ENCODE measurements around the gene AP3S2.

Gene AP3S2

GRCh38 chr15:89797678-89798201, 96.1 kb downstream of the AP3S2 start:
- Histone ChIP-seq H3K18ac (ENCODE audit: low read length) (no peak overlapping the region), H3K4me3 (ENCODE audit: low read depth, low read length) (no peak overlapping the region), H3K4me1 (ENCODE audit: control insufficient read depth in 1 of 2, insufficient read depth in 2 of 2, low read length in 2 of 2) (no peaks in the 10 kb centered on the region), H4K91ac (ENCODE audit: low read depth, low read length) (no peak overlapping the region), H2AFZ (ENCODE audit: insufficient read depth, low read length, poor library complexity) (no peak overlapping the region), H4K12ac (ENCODE audit: low read depth, low read length) (no peak overlapping the region), H3K9me3 (ENCODE audit: insufficient read depth, low read depth, low read length) (peaks cover 2% of the 10 kb centered on the region), H3K27me3 (ENCODE audit: insufficient read depth, low read length) (no peaks in the 10 kb centered on the region), H3K23ac (ENCODE audit: low read length) (no peak overlapping the region), H3K27ac (ENCODE audit: low read depth, low read length) (no peak overlapping the region), H3K79me2 (ENCODE audit: control insufficient read depth, insufficient read depth, low read length, poor library complexity) (no peaks in the 10 kb centered on the region), H3K9ac (ENCODE audit: low read length) (no peak overlapping the region), H3K14ac (ENCODE audit: low read length) (no peak overlapping the region), H4K8ac (ENCODE audit: low read depth, low read length) (no peak overlapping the region), H2BK120ac (ENCODE audit: insufficient read depth, low read length, poor library complexity) (no peak overlapping the region), H2AK5ac (ENCODE audit: low read length) (no peak overlapping the region), H2BK12ac (ENCODE audit: low read length) (no peak overlapping the region), H3K4ac (ENCODE audit: low read depth, low read length) (no peak overlapping the region), H3K4me2 (ENCODE audit: low read length) (no peak overlapping the region), H3K79me1 (ENCODE audit: low read length) (no peaks in the 10 kb centered on the region), H3K36me3 (ENCODE audit: control insufficient read depth in 1 of 2, insufficient read depth in 2 of 2, low read length in 2 of 2) (no peaks in the 10 kb centered on the region), H2BK5ac (ENCODE audit: low read depth, low read length, poor library complexity) (no peak overlapping the region)
- DNase-seq = no peak
- WGBS (ENCODE audit: extremely low coverage, insufficient coverage, insufficient read length) = no CpG with 5 or more reads among the region's 4 CpGs

- H3K79me1 ChIP-seq (ENCODE audit: low read length) = no peaks in the 10 kb centered on the region
These were observed 97.8 kb downstream of the AP3S2 start for GRCh38 chr15:89795996-89796395.

GRCh38 chr15:89794627-89795241, 99.1 kb downstream of the AP3S2 start:
- no peak overlapping the region for H4K91ac ChIP-seq (ENCODE audit: low read depth, low read length)
- no peak for DNase-seq
- H3K4me1 ChIP-seq (ENCODE audit: control insufficient read depth in 1 of 2, insufficient read depth in 2 of 2, low read length in 2 of 2) = no peaks in the 10 kb centered on the region
- no peak overlapping the region for H3K27ac ChIP-seq (ENCODE audit: low read depth, low read length)
- no peak overlapping the region for H2AFZ ChIP-seq (ENCODE audit: insufficient read depth, low read length, poor library complexity)
- no peaks in the 10 kb centered on the region for H3K79me2 ChIP-seq (ENCODE audit: control insufficient read depth, insufficient read depth, low read length, poor library complexity)
- no CpG with 5 or more reads among the region's 5 CpGs for WGBS (ENCODE audit: extremely low coverage, insufficient coverage, insufficient read length)
- no peak overlapping the region for H2BK12ac ChIP-seq (ENCODE audit: low read length)
- H3K4me2 ChIP-seq (ENCODE audit: low read length) = no peak overlapping the region
- H3K79me1 ChIP-seq (ENCODE audit: low read length) = no peaks in the 10 kb centered on the region
- no peak overlapping the region for H3K23ac ChIP-seq (ENCODE audit: low read length)
- no peak overlapping the region for H3K4ac ChIP-seq (ENCODE audit: low read depth, low read length)
- no peak overlapping the region for H4K8ac ChIP-seq (ENCODE audit: low read depth, low read length)
- H3K27me3 ChIP-seq (ENCODE audit: insufficient read depth, low read length) = no peaks in the 10 kb centered on the region
- no peak overlapping the region for H3K9ac ChIP-seq (ENCODE audit: low read length)
- H2AK5ac ChIP-seq (ENCODE audit: low read length) = no peak overlapping the region
- no peak overlapping the region for H4K12ac ChIP-seq (ENCODE audit: low read depth, low read length)
- peaks cover 6% of the 10 kb centered on the region for H3K9me3 ChIP-seq (ENCODE audit: insufficient read depth, low read depth, low read length)
- H2BK120ac ChIP-seq (ENCODE audit: insufficient read depth, low read length, poor library complexity) = no peak overlapping the region
- no peak overlapping the region for H3K4me3 ChIP-seq (ENCODE audit: low read depth, low read length)
- H3K18ac ChIP-seq (ENCODE audit: low read length) = no peak overlapping the region
- H2BK5ac ChIP-seq (ENCODE audit: low read depth, low read length, poor library complexity) = no peak overlapping the region
- H3K36me3 ChIP-seq (ENCODE audit: control insufficient read depth in 1 of 2, insufficient read depth in 2 of 2, low read length in 2 of 2) = no peaks in the 10 kb centered on the region
- H3K14ac ChIP-seq (ENCODE audit: low read length) = no peak overlapping the region

More at GRCh38 chr15:89795996-89796395, 97.8 kb downstream of the AP3S2 start:
- Histone ChIP-seq H2BK120ac (ENCODE audit: insufficient read depth, low read length, poor library complexity) (no peak overlapping the region), H4K91ac (ENCODE audit: low read depth, low read length) (no peak overlapping the region), H3K27ac (ENCODE audit: low read depth, low read length) (no peak overlapping the region), H3K4me3 (ENCODE audit: low read depth, low read length) (no peak overlapping the region), H2AK5ac (ENCODE audit: low read length) (no peak overlapping the region), H2BK12ac (ENCODE audit: low read length) (no peak overlapping the region), H3K4me1 (ENCODE audit: control insufficient read depth in 1 of 2, insufficient read depth in 2 of 2, low read length in 2 of 2) (no peaks in the 10 kb centered on the region), H3K27me3 (ENCODE audit: insufficient read depth, low read length) (no peaks in the 10 kb centered on the region), H3K4me2 (ENCODE audit: low read length) (no peak overlapping the region), H3K23ac (ENCODE audit: low read length) (no peak overlapping the region), H3K18ac (ENCODE audit: low read length) (no peak overlapping the region), H3K4ac (ENCODE audit: low read depth, low read length) (no peak overlapping the region), H3K79me2 (ENCODE audit: control insufficient read depth, insufficient read depth, low read length, poor library complexity) (no peaks in the 10 kb centered on the region), H4K8ac (ENCODE audit: low read depth, low read length) (no peak overlapping the region), H3K9ac (ENCODE audit: low read length) (no peak overlapping the region), H4K12ac (ENCODE audit: low read depth, low read length) (no peak overlapping the region), H2AFZ (ENCODE audit: insufficient read depth, low read length, poor library complexity) (no peak overlapping the region), H2BK5ac (ENCODE audit: low read depth, low read length, poor library complexity) (no peak overlapping the region), H3K14ac (ENCODE audit: low read length) (no peak overlapping the region), H3K9me3 (ENCODE audit: insufficient read depth, low read depth, low read length) (peaks cover 2% of the 10 kb centered on the region), H3K36me3 (ENCODE audit: control insufficient read depth in 1 of 2, insufficient read depth in 2 of 2, low read length in 2 of 2) (no peaks in the 10 kb centered on the region)
- DNase-seq = no peak

GRCh38 chr15:89792106-89792805, 101.5 kb downstream of the AP3S2 start:
- H3K9me3 ChIP-seq (ENCODE audit: insufficient read depth, low read depth, low read length) = peaks cover 4% of the 10 kb centered on the region
- H3K4me2 ChIP-seq (ENCODE audit: low read length) = no peak overlapping the region
- H3K4me1 ChIP-seq (ENCODE audit: control insufficient read depth in 1 of 2, insufficient read depth in 2 of 2, low read length in 2 of 2) = no peaks in the 10 kb centered on the region
- no peak overlapping the region for H2BK12ac ChIP-seq (ENCODE audit: low read length)
- no peak overlapping the region for H3K27ac ChIP-seq (ENCODE audit: low read depth, low read length)
- no peaks in the 10 kb centered on the region for H3K27me3 ChIP-seq (ENCODE audit: insufficient read depth, low read length)
- no peak for DNase-seq
- H3K4me3 ChIP-seq (ENCODE audit: low read depth, low read length) = no peak overlapping the region
- H3K79me2 ChIP-seq (ENCODE audit: control insufficient read depth, insufficient read depth, low read length, poor library complexity) = no peaks in the 10 kb centered on the region
- H2BK120ac ChIP-seq (ENCODE audit: insufficient read depth, low read length, poor library complexity) = no peak overlapping the region
- no peak overlapping the region for H2AK5ac ChIP-seq (ENCODE audit: low read length)
- H3K36me3 ChIP-seq (ENCODE audit: control insufficient read depth in 1 of 2, insufficient read depth in 2 of 2, low read length in 2 of 2) = no peaks in the 10 kb centered on the region
- no peak overlapping the region for H3K14ac ChIP-seq (ENCODE audit: low read length)
- H4K91ac ChIP-seq (ENCODE audit: low read depth, low read length) = no peak overlapping the region
- H3K23ac ChIP-seq (ENCODE audit: low read length) = no peak overlapping the region
- H4K8ac ChIP-seq (ENCODE audit: low read depth, low read length) = no peak overlapping the region
- WGBS (ENCODE audit: extremely low coverage, insufficient coverage, insufficient read length) = no CpG with 5 or more reads among the region's 22 CpGs
- no peak overlapping the region for H3K4ac ChIP-seq (ENCODE audit: low read depth, low read length)
- no peak overlapping the region for H3K18ac ChIP-seq (ENCODE audit: low read length)
- no peak overlapping the region for H2AFZ ChIP-seq (ENCODE audit: insufficient read depth, low read length, poor library complexity)
- no peak overlapping the region for H3K9ac ChIP-seq (ENCODE audit: low read length)
- no peaks in the 10 kb centered on the region for H3K79me1 ChIP-seq (ENCODE audit: low read length)
- no peak overlapping the region for H4K12ac ChIP-seq (ENCODE audit: low read depth, low read length)
- H2BK5ac ChIP-seq (ENCODE audit: low read depth, low read length, poor library complexity) = no peak overlapping the region
